GM21825 (cell line): ENCODE results near the gene TSKU.
"Not testable (repeated sequence)": the region's sequence is repeated elsewhere in the genome, so short reads cannot be mapped to it uniquely, and the experiment has no call there.

ENCODE experiments used
- ATAC-seq: cut with Tn5 transposase; IDR thresholded peaks from one replicate; pipeline ENCODE4 v1.9.1; 2021; ENCODE audit warnings: mild to moderate bottlenecking, moderate library complexity; ENCODE audit not compliant: unreplicated experiment

TSKU gene

GRCh38 chr11:76800466-76801200, 17.5 kb downstream of the TSKU start:
- no peak for ATAC-seq

- ATAC-seq: no peak
Observed at GRCh38 chr11:76801225-76801624, 18.1 kb downstream of the TSKU start.

- ATAC-seq: no peak
Observed at GRCh38 chr11:76801736-76802135, 18.6 kb downstream of the TSKU start.

- no peak for ATAC-seq
Observed at GRCh38 chr11:76802151-76802550, 19.0 kb downstream of the TSKU start.

- no peak for ATAC-seq
Observed at GRCh38 chr11:76802621-76803020, 19.5 kb downstream of the TSKU start.

GRCh38 chr11:76803023-76803422, 19.9 kb downstream of the TSKU start:
- no peak for ATAC-seq

GRCh38 chr11:76803811-76804600, 20.9 kb downstream of the TSKU start:
- ATAC-seq: no peak

- ATAC-seq: no peak
Observed at GRCh38 chr11:76805206-76805913, 22.2 kb downstream of the TSKU start.

- no peak for ATAC-seq
Observed at GRCh38 chr11:76806131-76806530, 23.0 kb downstream of the TSKU start.

- ATAC-seq: no peak
Observed at GRCh38 chr11:76806608-76807205, 23.6 kb downstream of the TSKU start.

GRCh38 chr11:76807206-76807875, 24.2 kb downstream of the TSKU start:
- ATAC-seq: no peak

GRCh38 chr11:76808171-76808570, 25.0 kb downstream of the TSKU start:
- ATAC-seq: no peak

- ATAC-seq: no peak
Observed at GRCh38 chr11:76808996-76809395, 25.8 kb downstream of the TSKU start.

GRCh38 chr11:76810151-76810853, 27.1 kb downstream of the TSKU start:
- ATAC-seq: no peak

- no peak for ATAC-seq
Observed at GRCh38 chr11:76811259-76811658, 28.1 kb downstream of the TSKU start.

- no peak for ATAC-seq
Observed at GRCh38 chr11:76814414-76814813, 31.3 kb downstream of the TSKU start.

- not testable (repeated sequence) for ATAC-seq
Observed at GRCh38 chr11:76815678-76816077, 32.5 kb downstream of the TSKU start.

- ATAC-seq: no peak
Observed at GRCh38 chr11:76820184-76820566, 37.0 kb downstream of the TSKU start.

GRCh38 chr11:76821396-76821795, 38.2 kb downstream of the TSKU start:
- not testable (repeated sequence) for ATAC-seq

- no peak for ATAC-seq
Observed at GRCh38 chr11:76822406-76822805, 39.2 kb downstream of the TSKU start.
